ENCODE data around the gene ESYT3.
"Not testable (repeated sequence)": the region's sequence is repeated elsewhere in the genome, so short reads cannot be mapped to it uniquely, and the experiment has no call there.

- TF ChIP-seq, protein P1, sequence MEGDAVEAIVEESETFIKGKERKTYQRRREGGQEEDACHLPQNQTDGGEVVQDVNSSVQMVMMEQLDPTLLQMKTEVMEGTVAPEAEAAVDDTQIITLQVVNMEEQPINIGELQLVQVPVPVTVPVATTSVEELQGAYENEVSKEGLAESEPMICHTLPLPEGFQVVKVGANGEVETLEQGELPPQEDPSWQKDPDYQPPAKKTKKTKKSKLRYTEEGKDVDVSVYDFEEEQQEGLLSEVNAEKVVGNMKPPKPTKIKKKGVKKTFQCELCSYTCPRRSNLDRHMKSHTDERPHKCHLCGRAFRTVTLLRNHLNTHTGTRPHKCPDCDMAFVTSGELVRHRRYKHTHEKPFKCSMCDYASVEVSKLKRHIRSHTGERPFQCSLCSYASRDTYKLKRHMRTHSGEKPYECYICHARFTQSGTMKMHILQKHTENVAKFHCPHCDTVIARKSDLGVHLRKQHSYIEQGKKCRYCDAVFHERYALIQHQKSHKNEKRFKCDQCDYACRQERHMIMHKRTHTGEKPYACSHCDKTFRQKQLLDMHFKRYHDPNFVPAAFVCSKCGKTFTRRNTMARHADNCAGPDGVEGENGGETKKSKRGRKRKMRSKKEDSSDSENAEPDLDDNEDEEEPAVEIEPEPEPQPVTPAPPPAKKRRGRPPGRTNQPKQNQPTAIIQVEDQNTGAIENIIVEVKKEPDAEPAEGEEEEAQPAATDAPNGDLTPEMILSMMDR (conservative IDR thresholded peaks at IDR 0.05; ENCODE audit: low read depth, low read length), result not testable (repeated sequence)
- TF ChIP-seq EZH2 (IDR thresholded peaks at IDR 0.05; ENCODE audit: borderline replicate concordance, low read depth, low read length, poor library complexity, severe bottlenecking), result not testable (repeated sequence)
Observed at GRCh38 chr3:138426754-138427153, 7.7 kb upstream of the ESYT3 start.

All from A673 (cell line).